ENCODE measurements around the gene TMX3.
A peak's percentile ranks its signal among the peaks of the same experiment; 100 is the strongest.

TMX3 gene

DNA sequence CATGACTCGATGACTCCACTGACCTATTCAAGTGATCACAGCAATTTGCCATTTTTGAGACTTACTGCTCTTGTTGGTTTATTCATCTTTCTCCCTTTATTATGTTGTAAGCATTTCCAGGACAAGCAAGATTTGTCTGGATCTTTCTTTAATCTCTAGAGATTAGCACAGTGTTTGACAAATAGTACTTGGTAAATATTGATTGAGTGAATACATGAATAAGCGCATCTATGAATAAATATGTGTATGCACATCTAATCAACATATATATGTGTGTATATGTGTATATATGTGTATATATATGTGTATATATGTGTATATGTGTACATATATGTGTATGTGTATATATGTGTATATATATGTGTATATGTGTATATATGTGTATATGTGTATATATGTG lies 7.3 kb downstream of the TMX3 start:
- DNase-seq, result no peak

DNA sequence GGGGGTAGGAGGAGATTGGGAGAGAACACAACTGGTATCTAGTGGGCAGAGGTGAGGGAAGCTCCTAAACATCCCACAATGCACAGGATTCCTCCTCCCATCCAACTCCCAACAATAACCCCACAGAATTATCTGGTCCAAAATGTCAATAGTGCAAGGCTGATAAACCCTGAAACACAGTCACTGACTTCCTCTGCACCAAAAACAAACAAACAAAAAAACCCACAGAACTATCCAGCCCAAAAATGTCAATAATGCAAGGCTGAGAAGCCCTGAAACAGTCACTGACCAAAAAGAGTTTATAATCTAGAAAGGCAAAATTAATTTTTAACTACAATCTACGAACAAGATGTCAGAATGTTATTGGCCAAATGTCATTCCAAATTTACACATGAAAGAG lies 9.8 kb downstream of the TMX3 start:
- no peak for DNase-seq

GRCh38 chr18:68703326-68703725 lies 11.6 kb downstream of the TMX3 start:
- no peak for DNase-seq

- no peak for DNase-seq
Observed at GRCh38 chr18:68701353-68701752, 13.6 kb downstream of the TMX3 start.

- no peak for DNase-seq
Observed at GRCh38 chr18:68699043-68699442, 15.9 kb downstream of the TMX3 start.

DNA sequence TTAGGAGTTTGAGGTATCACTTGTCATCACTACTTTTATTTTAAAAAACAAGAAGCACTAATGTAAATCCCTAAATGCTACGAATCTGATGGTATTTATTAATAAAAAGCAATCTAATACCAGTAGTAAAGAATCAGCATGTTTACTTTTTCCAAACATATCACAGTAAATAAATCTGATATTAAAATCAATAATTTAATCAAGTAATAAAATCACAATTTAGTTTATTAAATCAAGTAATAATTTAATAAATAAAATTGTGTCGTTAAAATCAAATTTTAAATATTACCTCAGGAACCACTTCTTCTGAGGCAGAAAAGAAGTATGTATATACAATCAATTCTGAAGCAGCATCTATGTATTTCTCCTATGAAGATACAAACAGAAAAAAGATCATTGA lies 18.0 kb downstream of the TMX3 start:
- no peak for DNase-seq

GRCh38 chr18:68694316-68694715 lies 20.6 kb downstream of the TMX3 start:
- no peak for DNase-seq

DNA sequence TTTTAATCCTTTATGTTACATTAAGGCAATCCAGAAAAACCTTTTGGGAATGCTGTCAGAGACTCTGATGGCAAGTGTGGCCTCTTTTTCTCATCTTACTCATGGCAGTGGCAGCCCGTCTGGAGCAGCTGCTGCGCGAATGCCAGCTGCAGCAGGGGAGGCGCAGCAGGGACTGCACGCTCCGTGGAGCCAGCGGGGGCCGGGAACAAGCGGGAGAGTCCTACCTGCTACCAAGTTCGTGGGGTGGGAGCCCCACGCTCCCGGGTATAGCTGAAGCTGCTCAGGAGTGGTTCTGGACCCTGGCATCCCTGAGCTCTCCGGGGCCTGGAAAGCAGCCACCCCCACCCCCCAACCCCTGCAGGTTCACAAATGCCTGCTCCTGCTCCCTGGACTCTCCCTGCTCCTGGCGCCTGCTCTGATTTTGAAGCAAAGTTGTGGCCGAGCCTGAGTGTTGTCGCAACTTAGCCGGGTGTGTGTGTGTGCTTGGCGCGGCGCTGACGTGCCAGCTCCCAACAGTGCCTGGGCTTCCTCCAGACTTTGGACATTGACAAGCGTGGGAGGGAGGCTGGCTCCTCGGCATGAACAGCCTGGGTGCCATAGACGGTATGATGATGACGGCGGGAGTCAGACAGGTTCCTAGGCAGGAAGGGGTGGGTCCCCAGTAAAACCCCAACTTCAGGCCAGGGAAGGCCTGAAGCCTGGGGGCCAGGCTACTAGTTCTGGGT lies 21.7 kb downstream of the TMX3 start:
- no peak for DNase-seq

GRCh38 chr18:68679528-68679927 lies 35.4 kb downstream of the TMX3 start:
- no peak for DNase-seq

DNA sequence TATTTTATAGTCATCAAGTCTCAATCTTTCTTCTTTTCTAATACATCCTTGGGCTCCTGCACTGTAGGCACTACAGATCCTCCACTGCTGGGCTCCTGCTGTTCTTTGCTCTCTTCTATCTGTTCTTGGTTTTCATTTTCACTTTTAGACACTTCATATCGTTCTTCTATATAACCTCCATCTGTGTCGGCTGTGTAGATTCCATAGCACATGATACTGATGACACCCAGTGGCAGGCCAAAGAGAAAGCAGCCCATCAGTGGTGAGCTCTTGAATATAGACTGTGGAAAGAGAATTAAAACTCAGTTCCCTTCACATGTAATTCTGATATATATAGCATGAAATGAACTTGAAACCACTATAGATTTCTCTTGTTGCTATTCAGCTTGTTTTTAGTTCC lies 38.0 kb downstream of the TMX3 start:
- peak; percentile 61 for DNase-seq

GRCh38 chr18:68667121-68667520 lies 47.8 kb downstream of the TMX3 start:
- no peak for DNase-seq

DNA sequence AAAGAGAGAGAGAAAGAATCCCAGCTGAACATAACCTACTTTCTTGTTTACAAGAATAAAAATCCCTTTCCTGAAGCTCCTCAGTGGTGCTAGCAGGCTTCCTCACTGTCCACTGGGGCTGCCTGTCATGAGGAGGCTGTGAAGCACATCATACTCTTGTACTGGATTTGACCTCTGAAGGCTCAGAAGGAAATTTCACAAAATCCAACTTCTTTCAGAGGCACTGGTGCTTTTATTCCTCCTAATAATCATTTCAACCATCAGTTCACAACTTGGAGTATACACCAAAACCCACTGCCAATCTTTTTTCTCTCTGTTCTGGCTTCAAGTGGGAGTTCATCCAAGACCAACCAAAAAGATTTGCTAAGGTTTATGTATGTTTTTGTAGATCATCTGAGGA lies 48.5 kb downstream of the TMX3 start:
- no peak for DNase-seq

DNA sequence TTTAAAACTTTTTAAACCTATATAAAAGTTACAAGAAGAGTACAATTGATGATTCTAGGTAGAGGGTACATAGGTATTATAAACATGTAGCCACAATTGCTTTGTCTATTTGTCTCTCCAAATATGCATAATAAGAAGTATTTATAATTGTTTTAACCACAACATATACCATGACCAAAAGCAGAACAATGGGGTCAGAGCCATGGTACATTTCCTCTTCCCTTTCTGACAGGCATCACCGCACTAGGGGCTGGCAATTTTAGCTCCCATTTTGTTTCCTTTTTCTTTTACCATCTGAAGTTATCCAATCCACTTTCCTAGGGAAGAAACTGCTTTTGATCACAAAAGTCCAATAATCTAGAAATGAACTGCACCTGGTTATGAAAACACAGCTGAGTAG lies 49.3 kb downstream of the TMX3 start:
- no peak for DNase-seq

DNA sequence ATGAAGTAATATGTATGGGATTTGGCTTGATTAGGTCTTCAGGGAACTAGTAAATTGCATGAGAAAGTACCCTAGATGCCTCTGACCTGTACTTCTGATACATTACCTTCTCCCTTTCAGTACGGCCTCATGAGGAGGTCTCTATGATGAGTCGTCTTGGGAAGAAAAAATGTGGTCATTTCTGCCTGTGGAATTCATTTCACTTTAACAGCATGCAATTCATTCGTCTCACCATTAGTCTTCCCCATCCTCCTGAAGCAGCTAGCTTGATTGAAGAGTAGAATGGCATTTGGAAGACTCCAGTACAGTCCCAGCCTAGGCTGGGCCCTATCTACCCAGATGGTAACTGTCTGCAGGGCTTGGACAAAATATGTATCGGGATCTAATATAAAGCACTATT lies 52.2 kb downstream of the TMX3 start:
- DNase-seq, result no peak

- peak; percentile 58 for DNase-seq
Observed at GRCh38 chr18:68660354-68661183, 54.3 kb downstream of the TMX3 start.

DNA sequence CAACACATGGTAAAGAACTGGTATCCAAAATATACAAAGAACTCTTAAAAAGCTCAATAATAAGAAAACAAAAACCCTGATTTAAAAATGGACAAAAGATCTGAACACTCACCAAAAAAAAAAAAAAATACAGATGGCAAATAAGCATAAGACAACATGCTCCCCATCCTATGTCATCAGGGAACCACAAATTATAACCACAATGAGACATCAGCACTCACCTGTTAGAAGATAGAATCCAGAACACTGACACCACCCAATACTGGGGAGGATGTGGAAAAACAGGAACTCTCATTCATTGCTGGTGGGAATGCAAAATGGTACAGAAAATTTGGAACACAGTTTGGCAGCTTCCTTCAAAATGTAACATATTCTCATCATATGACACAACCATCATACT lies 66.7 kb downstream of the TMX3 start:
- no peak for DNase-seq

DNA sequence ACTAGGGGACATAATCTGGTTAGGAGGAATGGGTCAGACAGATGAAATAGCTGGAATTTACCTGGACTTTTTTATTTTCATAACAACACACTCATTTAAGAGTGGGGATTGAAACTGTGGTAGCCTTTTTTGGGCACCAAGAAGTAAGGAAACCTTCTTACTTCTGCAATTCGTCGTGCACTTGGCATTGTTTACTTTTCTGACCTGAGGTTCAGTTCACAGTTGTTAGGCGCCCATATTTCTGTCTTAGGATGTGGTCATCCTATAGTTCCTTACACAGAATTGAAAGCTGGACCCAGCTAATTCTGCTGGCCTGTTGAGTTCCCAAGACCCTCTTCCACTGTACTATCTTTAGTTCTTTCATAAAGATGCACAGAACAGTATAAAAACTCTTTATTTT lies 72.9 kb downstream of the TMX3 start:
- DNase-seq, result no peak

DNA sequence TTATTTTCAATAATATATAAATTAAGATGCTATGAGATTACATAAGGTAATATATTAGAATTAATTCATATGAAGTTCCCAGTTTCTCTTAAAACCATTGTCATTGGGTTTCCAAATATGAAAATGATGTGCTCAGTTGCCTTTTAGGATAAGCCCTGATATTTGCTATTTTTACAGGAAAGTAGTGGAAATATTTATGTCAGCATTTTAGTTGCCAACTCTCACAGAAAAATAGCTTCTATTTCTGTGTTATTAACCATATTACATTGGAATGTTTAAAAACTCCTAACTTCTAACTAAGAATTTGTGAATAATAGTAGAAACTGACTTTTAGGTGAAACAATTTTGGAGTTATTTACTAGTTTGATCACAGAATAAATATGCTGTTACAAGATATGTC lies 74.0 kb downstream of the TMX3 start:
- no peak for DNase-seq

DNA sequence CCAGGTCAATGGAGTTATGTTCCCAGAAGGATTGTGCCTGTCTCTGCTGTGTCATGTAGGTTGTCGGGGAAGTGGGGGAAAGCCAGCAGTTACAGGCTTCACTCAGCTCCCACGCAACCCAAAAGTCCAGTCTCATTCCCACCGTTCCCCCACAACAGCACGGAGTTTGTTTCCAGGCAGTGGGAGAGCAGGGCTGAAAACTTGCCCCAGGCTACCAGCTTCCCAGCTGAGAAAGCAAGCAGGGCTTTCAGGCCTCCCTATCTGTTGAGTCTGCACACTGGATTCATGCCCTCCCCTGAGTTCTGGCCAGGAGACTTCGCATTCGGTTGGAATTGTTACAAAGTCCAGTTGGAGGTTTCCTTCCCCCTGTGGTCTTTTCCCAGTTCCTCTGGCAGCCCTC lies 76.3 kb downstream of the TMX3 start:
- no peak for DNase-seq

GRCh38 chr18:68627812-68628211 lies 87.1 kb downstream of the TMX3 start:
- no peak for DNase-seq

All from NCI-H2227 treated with DMSO at 0.1 percent for 48 hours (cell line).